T-cell (primary cell): ENCODE measurements around the gene ANKRD22. TPM values are rescaled to one million over a fixed set of nuclear protein-coding genes. Genes with fewer than 3 reads are reported as not detected.

Source experiments
- ATAC-seq, 4 experiments: fragments of 200-7000 bp in 3 of 4; fragments of 150-1000 bp in 1 of 4; cut with Tn5 transposase; replicated peaks in 1 of 4; 1 replicate in 3 of 4; 2 replicates in 1 of 4; pipeline ENCODE4 v1.10.0; 2021; ENCODE audit warnings: moderate library complexity in 3 of 4, mild to moderate bottlenecking in 2 of 4, moderate number of reproducible peaks in 1 of 4
- CTCF ChIA-PET, 2 donors: fragments of 300-600 bp; sonication (Branson Sonifier 250); formaldehyde crosslinking; loops; one replicate each; lab custom pipeline; 2022; ENCODE audit warnings: antibody characterized with exemption in 2 of 2; lab: Charles Lee
- POLR2A ChIA-PET, 2 donors: fragments of 300-600 bp; sonication (Branson Sonifier 250); formaldehyde crosslinking; loops; one replicate each; lab custom pipeline; 2022; ENCODE audit warnings: antibody characterized with exemption in 2 of 2; lab: Charles Lee
- DNase-seq, 35 experiments: peaks; one replicate each; pipeline versions ENCODE4 v3.0.0 to v3.0.0-alpha.2; 2013 to 2023
- H3K27ac ChIP-seq: one replicate; pipeline ENCODE4 v1.5.1; 2013; ENCODE audit warnings: low read length
- H3K27me3 ChIP-seq, 2 experiments: replicated peaks in 1 of 2; 1 replicate in 1 of 2; 2 replicates in 1 of 2; pipeline versions ENCODE4 v1.6.1 to v1.7.0; 2013; ENCODE audit warnings: low read length in 1 of 2, mixed read lengths in 1 of 2; ENCODE audit not compliant: control insufficient read depth in 2 of 2, insufficient read depth in 2 of 2; ENCODE audit errors: extremely low read depth in 1 of 2
- H3K36me3 ChIP-seq, 2 donors: 1 replicate in 1 of 2; 2 replicates in 1 of 2; pipeline versions ENCODE4 v1.6.1 to v1.7.0; 2013; ENCODE audit warnings: low read length in 1 of 2; ENCODE audit not compliant: control insufficient read depth in 2 of 2, insufficient read depth in 1 of 2; ENCODE audit errors: extremely low read depth in 1 of 2
- H3K4me1 ChIP-seq, 2 experiments: 1 replicate in 1 of 2; 2 replicates in 1 of 2; pipeline versions ENCODE4 v1.6.1 to v1.7.0; 2013; ENCODE audit warnings: low read length in 2 of 2, mixed read lengths in 1 of 2; ENCODE audit not compliant: insufficient read depth in 2 of 2, control insufficient read depth in 1 of 2; ENCODE audit errors: extremely low read depth in 1 of 2
- H3K4me3 ChIP-seq, 2 donors: 1 replicate in 1 of 2; 2 replicates in 1 of 2; pipeline versions ENCODE4 v1.5.1 to v1.7.0; 2013; ENCODE audit warnings: mild to moderate bottlenecking in 2 of 2, low read length in 1 of 2, moderate library complexity in 1 of 2; ENCODE audit not compliant: control insufficient read depth in 1 of 2; ENCODE audit errors: extremely low read depth in 1 of 2
- H3K9me3 ChIP-seq: 2 replicates; pipeline ENCODE4 v1.7.0; 2013
- H3K27ac Mint-ChIP-seq, 2 donors: one replicate each; pipeline ENCODE4 v1.8.0; 2020 to 2021; ENCODE audit warnings: mild to moderate bottlenecking in 2 of 2, mixed read lengths in 2 of 2
- H3K27me3 Mint-ChIP-seq, 2 donors: one replicate each; pipeline ENCODE4 v1.8.0; 2021 to 2022; ENCODE audit warnings: mixed read lengths in 2 of 2
- H3K36me3 Mint-ChIP-seq: one replicate; pipeline ENCODE4 v1.8.0; 2021; ENCODE audit warnings: mixed read lengths
- H3K4me1 Mint-ChIP-seq, 3 donors: one replicate each; pipeline ENCODE4 v1.8.0; 2020 to 2022; ENCODE audit warnings: mixed read lengths in 3 of 3, mild to moderate bottlenecking in 1 of 3
- H3K4me3 Mint-ChIP-seq, 3 donors: one replicate each; pipeline ENCODE4 v1.8.0; 2020 to 2022; ENCODE audit warnings: mild to moderate bottlenecking in 3 of 3, mixed read lengths in 3 of 3, moderate library complexity in 3 of 3
- H3K9me3 Mint-ChIP-seq, 3 donors: one replicate each; pipeline ENCODE4 v1.8.0; 2020 to 2022; ENCODE audit warnings: mixed read lengths in 3 of 3
- WGBS: methylation state at CpG from one replicate; pipeline ENCODE4 v1.1.5; 2013; ENCODE audit warnings: missing lambda C conversion rate; ENCODE audit not compliant: insufficient coverage; 5-methylcytosine and 5-hydroxymethylcytosine counted together
- total RNA-seq, 35 experiments: library from RNA in 6 of 35; stranded (reverse) in 6 of 35; fragments of 120-200 nt in 1 of 35; gene quantifications; one replicate each; pipeline versions ENCODE4 v1.2.1 to v1.2.4 and lab custom pipeline; 2013 to 2026

Gene ANKRD22
- total RNA-seq, 5 donors from 2014 or later (not counting 1 experiment from before 2014, with no cell fraction given), result not detected

- ChIA-PET CTCF (no interaction called here), POLR2A (no interaction called here)
- no peaks in the 10 kb centered on the region for H3K27me3 ChIP-seq
- no peak overlapping the region for H3K27ac ChIP-seq
- WGBS, result 100% methylated on average over 1 of the region's 2 CpGs
- ATAC-seq (no peak), DNase-seq (no peak)
- H3K27ac Mint-ChIP-seq, result no peak overlapping the region
- H3K4me3 Mint-ChIP-seq, result no peak overlapping the region
- no peak overlapping the region for H3K4me3 ChIP-seq
- peaks cover 14 to 19% (median 15%) of the 10 kb centered on the region in 3 donors for H3K4me1 Mint-ChIP-seq
- peaks cover 0 to 3% (median 0%) of the 10 kb centered on the region in 3 donors for H3K9me3 Mint-ChIP-seq
- H3K36me3 Mint-ChIP-seq, result no peaks in the 10 kb centered on the region
- peaks cover 10% of the 10 kb centered on the region in 2 experiments for H3K4me1 ChIP-seq
- no peaks in the 10 kb centered on the region for H3K9me3 ChIP-seq
- no peaks in the 10 kb centered on the region for H3K27me3 Mint-ChIP-seq
- no peaks in the 10 kb centered on the region for H3K36me3 ChIP-seq
Measured at GRCh38 chr10:88874281-88874680, 22.6 kb upstream of the ANKRD22 start.

- H3K4me1 ChIP-seq, result peaks cover 5 to 6% of the 10 kb centered on the region in 2 experiments
- ChIA-PET POLR2A (no interaction called here), CTCF (interaction anchor here in 1 of 2 donors (0.6 to 1.5 kb wide), 2 partner anchors 61 to 70 kb away, joined by 3 to 4 read pairs; no protein-coding TSS in a partner anchor)
- H3K36me3 Mint-ChIP-seq, result no peaks in the 10 kb centered on the region
- H3K4me1 Mint-ChIP-seq, result peaks cover 9 to 17% (median 10%) of the 10 kb centered on the region in 3 donors
- no peak overlapping the region for H3K27ac ChIP-seq
- H3K27ac Mint-ChIP-seq, result no peak overlapping the region
- ATAC-seq (no peak), DNase-seq (no peak)
- no peaks in the 10 kb centered on the region for H3K36me3 ChIP-seq
- no peaks in the 10 kb centered on the region for H3K9me3 ChIP-seq
- peaks cover 0 to 3% (median 0%) of the 10 kb centered on the region in 3 donors for H3K9me3 Mint-ChIP-seq
- no peak overlapping the region for H3K4me3 Mint-ChIP-seq
- H3K27me3 Mint-ChIP-seq, result no peaks in the 10 kb centered on the region
- no peak overlapping the region for H3K4me3 ChIP-seq
- H3K27me3 ChIP-seq, result no peaks in the 10 kb centered on the region
- WGBS, result no CpG with 5 or more reads among the region's 2 CpGs
Measured at GRCh38 chr10:88873757-88874156, 22.1 kb upstream of the ANKRD22 start.

- Histone ChIP-seq H3K4me3 (no peak overlapping the region), H3K36me3 (no peaks in the 10 kb centered on the region), H3K27me3 (no peaks in the 10 kb centered on the region), H3K9me3 (no peaks in the 10 kb centered on the region), H3K27ac (no peak overlapping the region), H3K4me1 (no peaks in the 10 kb centered on the region)
- H3K27me3 Mint-ChIP-seq, result peaks cover 0 to 1% of the 10 kb centered on the region in 2 donors
- no peak overlapping the region for H3K27ac Mint-ChIP-seq
- ChIA-PET CTCF (interaction anchor here in 1 of 2 donors (0.7 to 1.2 kb wide), 4 partner anchors 35 to 336 kb away, joined by 3 to 4 read pairs (median 4); no protein-coding TSS in a partner anchor), POLR2A (no interaction called here)
- no peak overlapping the region for H3K4me3 Mint-ChIP-seq
- ATAC-seq (no peak), DNase-seq (no peak)
- peaks cover 0 to 3% (median 0%) of the 10 kb centered on the region in 3 donors for H3K9me3 Mint-ChIP-seq
- H3K36me3 Mint-ChIP-seq, result no peaks in the 10 kb centered on the region
- no peaks in the 10 kb centered on the region for H3K4me1 Mint-ChIP-seq
Measured at GRCh38 chr10:88870089-88870488, 18.4 kb upstream of the ANKRD22 start.

GRCh38 chr10:88866454-88866853, 14.8 kb upstream of the ANKRD22 start:
- H3K36me3 ChIP-seq, result no peaks in the 10 kb centered on the region
- no peaks in the 10 kb centered on the region for H3K4me1 ChIP-seq
- H3K27ac Mint-ChIP-seq, result no peak overlapping the region
- no peak overlapping the region for H3K27ac ChIP-seq
- 100% methylated on average over 2 of the region's 2 CpGs for WGBS
- POLR2A ChIA-PET, result no interaction called here
- no peak overlapping the region for H3K4me3 Mint-ChIP-seq
- no peaks in the 10 kb centered on the region for H3K36me3 Mint-ChIP-seq
- H3K27me3 Mint-ChIP-seq, result peaks cover 0 to 6% of the 10 kb centered on the region in 2 donors
- DNase-seq (no peak), ATAC-seq (no peak)
- H3K4me3 ChIP-seq, result no peak overlapping the region
- H3K9me3 ChIP-seq, result no peaks in the 10 kb centered on the region
- CTCF ChIA-PET, result no interaction called here
- no peaks in the 10 kb centered on the region for H3K4me1 Mint-ChIP-seq
- H3K9me3 Mint-ChIP-seq, result peaks cover 0 to 3% (median 0%) of the 10 kb centered on the region in 3 donors
- H3K27me3 ChIP-seq, result no peaks in the 10 kb centered on the region

GRCh38 chr10:88865281-88865876, 13.7 kb upstream of the ANKRD22 start:
- H3K36me3 ChIP-seq, result no peaks in the 10 kb centered on the region
- WGBS, result no CpG with 5 or more reads among the region's 4 CpGs
- H3K4me3 Mint-ChIP-seq, result no peak overlapping the region
- H3K27ac ChIP-seq, result no peak overlapping the region
- H3K4me3 ChIP-seq, result no peak overlapping the region
- no peak overlapping the region for H3K27ac Mint-ChIP-seq
- H3K36me3 Mint-ChIP-seq, result no peaks in the 10 kb centered on the region
- no peaks in the 10 kb centered on the region for H3K27me3 ChIP-seq
- ChIA-PET CTCF (interaction anchor here (0.6 to 1.6 kb wide), 4 partner anchors 28 to 798 kb away, joined by 3 to 5 read pairs (median 4); no protein-coding TSS in a partner anchor), POLR2A (no interaction called here)
- peaks cover 0 to 6% of the 10 kb centered on the region in 2 donors for H3K27me3 Mint-ChIP-seq
- ATAC-seq, result no peak
- H3K4me1 Mint-ChIP-seq, result no peaks in the 10 kb centered on the region
- no peaks in the 10 kb centered on the region for H3K9me3 Mint-ChIP-seq
- H3K9me3 ChIP-seq, result no peaks in the 10 kb centered on the region
- DNase-seq, result peak in 1 of 35 experiments; percentile 25
- H3K4me1 ChIP-seq, result no peaks in the 10 kb centered on the region

GRCh38 chr10:88861036-88861435, 9.4 kb upstream of the ANKRD22 start:
- Histone ChIP-seq H3K36me3 (no peaks in the 10 kb centered on the region), H3K27ac (no peak overlapping the region), H3K27me3 (no peaks in the 10 kb centered on the region), H3K4me3 (no peak overlapping the region), H3K9me3 (no peaks in the 10 kb centered on the region), H3K4me1 (no peaks in the 10 kb centered on the region)
- POLR2A ChIA-PET, result no interaction called here
- H3K9me3 Mint-ChIP-seq, result no peaks in the 10 kb centered on the region
- no peak for ATAC-seq
- no peak for DNase-seq
- H3K27ac Mint-ChIP-seq, result no peak overlapping the region
- no peak overlapping the region for H3K4me3 Mint-ChIP-seq
- WGBS, result no CpG with 5 or more reads among the region's 1 CpG
- no peaks in the 10 kb centered on the region for H3K36me3 Mint-ChIP-seq
- no peaks in the 10 kb centered on the region for H3K4me1 Mint-ChIP-seq
- H3K27me3 Mint-ChIP-seq, result peaks cover 0 to 8% of the 10 kb centered on the region in 2 donors
- CTCF ChIA-PET, result interaction anchor here (0.7 to 1.4 kb wide), 3 partner anchors 12 to 390 kb away, joined by 3 to 5 read pairs (median 3); no protein-coding TSS in a partner anchor
